HG02885 (cell line): Measurements from ENCODE around the gene LSR.

Experiments used
- ATAC-seq: cut with Tn5 transposase; IDR thresholded peaks from one replicate; pipeline ENCODE4 v1.9.1; 2021; ENCODE audit warnings: mild to moderate bottlenecking; ENCODE audit not compliant: unreplicated experiment, poor library complexity

Gene LSR

GRCh38 chr19:35266520-35267352, 17.9 kb downstream of the LSR start:
- no peak for ATAC-seq

- ATAC-seq = no peak
Observed at GRCh38 chr19:35267353-35267817, 18.6 kb downstream of the LSR start.

GRCh38 chr19:35267818-35268535, 19.2 kb downstream of the LSR start:
- peak; percentile 50 for ATAC-seq

- peak; percentile 30 for ATAC-seq
Observed at GRCh38 chr19:35268536-35269437, 20.0 kb downstream of the LSR start, which contains the start of gene USF2. USF2 (plus strand) TSS chr19:35268962; CDS start chr19:35269102, 140 bp downstream.

GRCh38 chr19:35269438-35270117, 20.8 kb downstream of the LSR start:
- peak; percentile 61 for ATAC-seq

GRCh38 chr19:35270381-35270811, 21.6 kb downstream of the LSR start:
- ATAC-seq = no peak

GRCh38 chr19:35271546-35271945, 22.7 kb downstream of the LSR start:
- ATAC-seq = no peak

- no peak for ATAC-seq
Observed at GRCh38 chr19:35272122-35272719, 23.4 kb downstream of the LSR start.

GRCh38 chr19:35272954-35273649, 24.3 kb downstream of the LSR start:
- no peak for ATAC-seq

GRCh38 chr19:35273686-35274259, 25.0 kb downstream of the LSR start:
- no peak for ATAC-seq

GRCh38 chr19:35274323-35274722, 25.5 kb downstream of the LSR start:
- no peak for ATAC-seq

- ATAC-seq = no peak
Observed at GRCh38 chr19:35276706-35277281, 28.0 kb downstream of the LSR start.

GRCh38 chr19:35278578-35279284, 29.9 kb downstream of the LSR start:
- ATAC-seq = no peak

- no peak for ATAC-seq
Observed at GRCh38 chr19:35279374-35279773, 30.6 kb downstream of the LSR start.

- ATAC-seq = no peak
Observed at GRCh38 chr19:35279985-35280821, 31.4 kb downstream of the LSR start.

GRCh38 chr19:35281303-35281702, 32.5 kb downstream of the LSR start:
- ATAC-seq = no peak
